ENCODE measurements around the gene GK2. TPM values are rescaled to one million over a fixed set of nuclear protein-coding genes. Genes with fewer than 3 reads are reported as not detected.

The GK2 gene
- total RNA-seq: not detected

DNA sequence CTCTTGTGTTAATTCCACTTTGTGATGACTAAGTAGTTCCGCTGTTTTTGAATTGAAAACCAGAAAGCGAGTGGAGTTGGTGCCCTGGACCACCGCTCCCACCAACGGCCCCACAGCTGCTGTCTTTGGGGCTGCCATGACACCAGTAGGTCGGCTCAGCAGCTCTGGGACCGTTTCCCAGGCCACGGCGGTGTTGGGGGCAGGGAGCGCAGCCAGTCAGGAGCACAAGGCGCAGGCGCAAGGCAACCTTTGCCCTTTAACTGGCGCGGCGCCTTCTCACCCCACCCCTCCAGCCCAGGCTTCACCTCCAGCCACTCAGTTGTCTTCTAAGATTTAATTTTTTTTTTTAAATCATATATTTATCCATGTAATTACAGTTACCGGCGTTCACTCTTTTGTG is at the start of gene GK2:
TSS of gene GK2 (minus strand) at position 166 of the 400 bp plus-strand sequence. CDS start at position 138, 28 bp downstream.
- no peaks in the 10 kb centered on the region for H3K9me3 Mint-ChIP-seq

DNA sequence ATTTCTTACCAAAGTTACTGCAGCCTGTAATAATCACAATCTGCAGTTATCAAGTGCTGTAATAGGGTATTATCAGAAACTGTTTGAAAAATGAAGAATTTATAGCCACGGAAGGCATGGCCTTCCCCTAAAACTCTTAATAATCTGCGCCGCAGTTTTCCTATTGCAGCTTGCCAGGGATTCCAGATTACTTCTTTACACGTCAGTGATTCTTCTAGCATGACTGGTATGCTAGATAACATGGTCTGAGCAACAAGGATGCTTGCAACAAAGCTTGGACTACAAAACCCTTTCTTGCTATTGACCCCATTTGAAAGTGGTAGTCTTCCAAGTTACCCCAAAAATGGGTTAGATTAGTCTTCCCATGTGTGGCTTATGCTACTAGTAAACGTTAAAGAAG is 47.2 kb upstream of the GK2 start:
- H3K4me3 Mint-ChIP-seq: no peak overlapping the region
- ChIA-PET POLR2A (no interaction called here), CTCF (no interaction called here)
- DNase-seq: no peak
- H3K9me3 Mint-ChIP-seq: no peaks in the 10 kb centered on the region
- no peaks in the 10 kb centered on the region for H3K27me3 Mint-ChIP-seq
- no peaks in the 10 kb centered on the region for H3K4me1 Mint-ChIP-seq (ENCODE audit: low read depth)
- intact Hi-C loops (cut with micrococcal nuclease): no loop called here
- H3K27ac Mint-ChIP-seq: no peak overlapping the region
- no peaks in the 10 kb centered on the region for H3K36me3 Mint-ChIP-seq

More for the DNA sequence above, at the start of gene GK2:
- H3K27ac Mint-ChIP-seq: no peak within 1 kb of the TSS
- no peak within 1 kb of the TSS for H3K4me3 Mint-ChIP-seq
- intact Hi-C loops (cut with micrococcal nuclease): no loop called here
- POLR2A ChIA-PET: no interaction called here
- peaks cover 3% of the 10 kb centered on the region for H3K27me3 Mint-ChIP-seq
- CTCF ChIA-PET: no interaction called here
- no peaks in the 10 kb centered on the region for H3K4me1 Mint-ChIP-seq (ENCODE audit: low read depth)
- DNase-seq: no peak
- H3K36me3 Mint-ChIP-seq: no peaks in the 10 kb centered on the region

DNA sequence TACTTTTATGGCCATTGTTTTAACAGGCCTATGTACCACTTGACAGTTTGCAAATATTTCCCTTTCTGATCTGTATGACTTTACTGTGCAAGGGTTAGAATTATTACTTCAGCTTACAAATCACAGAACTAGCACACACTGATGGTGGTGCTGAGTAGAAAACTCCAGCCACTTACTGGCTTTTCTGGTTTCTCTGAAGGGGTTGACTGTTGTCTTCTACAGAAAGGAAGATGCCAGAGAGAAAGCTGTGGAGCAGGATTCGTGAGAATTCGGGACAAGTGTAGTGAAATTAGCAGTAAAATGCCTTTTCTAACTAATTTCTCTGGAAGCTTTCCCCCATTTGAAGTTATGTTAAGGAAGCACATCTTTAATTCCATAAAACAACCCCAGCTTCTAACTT is 46.6 kb upstream of the GK2 start:
- CTCF ChIA-PET: no interaction called here
- Mint-ChIP-seq H3K27me3 (no peaks in the 10 kb centered on the region), H3K36me3 (no peaks in the 10 kb centered on the region), H3K27ac (no peak overlapping the region), H3K4me3 (no peak overlapping the region), H3K4me1 (ENCODE audit: low read depth) (no peaks in the 10 kb centered on the region), H3K9me3 (no peaks in the 10 kb centered on the region)
- DNase-seq: no peak
- POLR2A ChIA-PET: no interaction called here
- intact Hi-C loops (cut with micrococcal nuclease): no loop called here

GRCh38 chr4:79450053-79450452 is 42.0 kb upstream of the GK2 start:
- intact Hi-C loops (cut with micrococcal nuclease): no loop called here
- POLR2A ChIA-PET: no interaction called here
- H3K27me3 Mint-ChIP-seq: peaks cover 2% of the 10 kb centered on the region
- H3K27ac Mint-ChIP-seq: no peak overlapping the region
- no peak for DNase-seq
- CTCF ChIA-PET: no interaction called here
- H3K9me3 Mint-ChIP-seq: no peaks in the 10 kb centered on the region
- no peaks in the 10 kb centered on the region for H3K36me3 Mint-ChIP-seq
- H3K4me3 Mint-ChIP-seq: no peak overlapping the region
- H3K4me1 Mint-ChIP-seq (ENCODE audit: low read depth): no peaks in the 10 kb centered on the region

DNA sequence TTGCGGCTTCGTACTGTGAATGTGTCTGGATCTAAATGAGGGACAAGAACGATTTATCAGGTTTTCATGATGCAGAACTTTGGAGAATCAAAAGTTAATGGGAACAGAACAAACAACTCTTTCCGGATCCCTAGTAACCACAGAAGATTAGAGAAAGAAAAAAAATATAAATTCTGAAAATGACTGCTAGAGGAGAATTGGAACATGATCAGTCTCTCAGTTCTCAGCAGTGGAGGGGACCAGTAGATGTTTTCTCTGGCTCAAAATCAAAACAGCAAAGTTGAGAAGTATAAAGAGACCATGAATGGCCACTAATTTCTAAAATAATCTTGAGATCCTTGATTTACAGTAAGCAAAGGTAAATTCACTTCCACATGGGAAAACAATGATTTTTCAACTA is 38.1 kb upstream of the GK2 start:
- no peak overlapping the region for H3K4me3 Mint-ChIP-seq
- peaks cover 3% of the 10 kb centered on the region for H3K27me3 Mint-ChIP-seq
- intact Hi-C loops (cut with micrococcal nuclease): no loop called here
- ChIA-PET CTCF (no interaction called here), POLR2A (no interaction called here)
- DNase-seq: no peak
- no peaks in the 10 kb centered on the region for H3K9me3 Mint-ChIP-seq
- no peak overlapping the region for H3K27ac Mint-ChIP-seq
- no peaks in the 10 kb centered on the region for H3K4me1 Mint-ChIP-seq (ENCODE audit: low read depth)
- H3K36me3 Mint-ChIP-seq: no peaks in the 10 kb centered on the region

DNA sequence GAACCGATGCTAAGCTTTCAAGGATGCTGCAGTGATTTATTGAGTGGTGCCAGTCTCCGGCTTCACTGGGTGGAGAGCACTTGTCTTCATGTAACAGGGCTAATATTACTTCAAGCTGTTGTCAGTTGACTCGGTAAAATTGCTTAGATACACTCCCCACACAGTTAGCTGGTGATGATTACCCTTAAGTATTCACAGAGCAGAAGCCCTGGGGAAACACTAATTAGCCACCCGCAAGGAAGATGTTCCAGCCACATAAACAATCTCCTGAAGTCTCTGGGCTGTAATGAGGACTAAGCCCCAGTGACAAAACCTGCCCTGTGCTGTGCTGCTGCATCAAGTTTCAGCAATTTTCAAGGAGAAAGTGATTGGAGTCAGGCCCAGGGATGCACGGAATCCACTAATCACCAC is 37.3 kb upstream of the GK2 start:
- ChIA-PET CTCF (no interaction called here), POLR2A (no interaction called here)
- Mint-ChIP-seq H3K36me3 (no peaks in the 10 kb centered on the region), H3K4me3 (no peak overlapping the region), H3K4me1 (ENCODE audit: low read depth) (no peaks in the 10 kb centered on the region), H3K27ac (no peak overlapping the region), H3K27me3 (peaks cover 3% of the 10 kb centered on the region), H3K9me3 (no peaks in the 10 kb centered on the region)
- no peak for DNase-seq
- intact Hi-C loops (cut with micrococcal nuclease): no loop called here

DNA sequence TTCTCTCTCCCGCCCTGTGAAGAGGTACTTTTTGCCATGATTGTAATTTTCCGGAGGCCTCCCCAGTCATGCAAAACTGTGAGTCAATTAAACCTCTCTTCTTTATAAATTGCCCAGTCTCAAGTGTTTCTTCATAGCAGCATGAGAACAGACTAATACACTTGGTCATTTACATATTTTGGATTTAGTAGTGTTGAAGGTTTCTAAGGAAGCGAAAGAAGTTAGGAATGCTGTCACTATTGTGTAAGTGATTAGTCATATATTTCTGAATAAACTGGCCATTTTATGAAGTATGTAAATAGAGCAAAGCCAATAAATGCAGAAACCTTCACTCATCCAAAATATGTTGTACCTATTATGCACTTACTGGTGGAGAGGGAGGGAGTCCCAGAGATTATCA is 34.4 kb upstream of the GK2 start:
- no peak overlapping the region for H3K4me3 Mint-ChIP-seq
- peaks cover 3% of the 10 kb centered on the region for H3K27me3 Mint-ChIP-seq
- H3K27ac Mint-ChIP-seq: no peak overlapping the region
- DNase-seq: no peak
- CTCF ChIA-PET: no interaction called here
- no peaks in the 10 kb centered on the region for H3K9me3 Mint-ChIP-seq
- POLR2A ChIA-PET: no interaction called here
- H3K4me1 Mint-ChIP-seq (ENCODE audit: low read depth): no peaks in the 10 kb centered on the region
- intact Hi-C loops (cut with micrococcal nuclease): no loop called here
- no peaks in the 10 kb centered on the region for H3K36me3 Mint-ChIP-seq

GRCh38 chr4:79439489-79439888 is 31.5 kb upstream of the GK2 start:
- POLR2A ChIA-PET: no interaction called here
- CTCF ChIA-PET: no interaction called here

GRCh38 chr4:79431839-79432238 is 23.8 kb upstream of the GK2 start:
- no peaks in the 10 kb centered on the region for H3K9me3 Mint-ChIP-seq
- no peaks in the 10 kb centered on the region for H3K4me1 Mint-ChIP-seq (ENCODE audit: low read depth)
- POLR2A ChIA-PET: no interaction called here
- H3K36me3 Mint-ChIP-seq: no peaks in the 10 kb centered on the region
- intact Hi-C loops (cut with micrococcal nuclease): no loop called here
- no peaks in the 10 kb centered on the region for H3K27me3 Mint-ChIP-seq
- no peak for DNase-seq
- no peak overlapping the region for H3K27ac Mint-ChIP-seq
- CTCF ChIA-PET: no interaction called here
- no peak overlapping the region for H3K4me3 Mint-ChIP-seq

More at GRCh38 chr4:79439489-79439888, 31.5 kb upstream of the GK2 start:
- Mint-ChIP-seq H3K9me3 (no peaks in the 10 kb centered on the region), H3K4me3 (no peak overlapping the region), H3K27ac (no peak overlapping the region), H3K27me3 (peaks cover 1% of the 10 kb centered on the region), H3K4me1 (ENCODE audit: low read depth) (no peaks in the 10 kb centered on the region), H3K36me3 (no peaks in the 10 kb centered on the region)
- DNase-seq: no peak
- intact Hi-C loops (cut with micrococcal nuclease): no loop called here

- H3K4me3 Mint-ChIP-seq: no peak overlapping the region
- H3K36me3 Mint-ChIP-seq: no peaks in the 10 kb centered on the region
- H3K27me3 Mint-ChIP-seq: no peaks in the 10 kb centered on the region
- H3K27ac Mint-ChIP-seq: no peak overlapping the region
- ChIA-PET POLR2A (no interaction called here), CTCF (no interaction called here)
- H3K9me3 Mint-ChIP-seq: no peaks in the 10 kb centered on the region
- intact Hi-C loops (cut with micrococcal nuclease): no loop called here
- no peak for DNase-seq
- H3K4me1 Mint-ChIP-seq (ENCODE audit: low read depth): no peaks in the 10 kb centered on the region
Measured at GRCh38 chr4:79429113-79429903, 21.3 kb upstream of the GK2 start.

DNA sequence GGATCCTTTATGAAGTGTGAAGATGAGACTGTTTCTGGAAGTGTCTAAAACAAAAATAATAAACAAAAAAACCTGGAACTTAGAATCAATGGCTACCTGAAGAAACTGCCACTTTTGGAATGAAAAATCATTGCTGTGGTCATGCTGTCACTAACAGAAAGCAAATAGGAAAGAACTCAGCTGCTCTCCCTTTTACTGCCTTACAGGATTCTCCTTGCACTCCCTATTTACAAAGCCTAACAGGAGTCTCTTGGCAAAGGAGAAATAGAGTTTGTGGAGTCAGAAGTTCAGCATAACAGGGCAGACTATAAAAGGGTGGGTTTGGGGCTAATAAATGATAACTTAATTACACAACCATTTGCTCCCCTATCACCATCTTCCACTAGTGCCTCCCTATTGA is 19.0 kb upstream of the GK2 start:
- H3K4me3 Mint-ChIP-seq: no peak overlapping the region
- H3K4me1 Mint-ChIP-seq (ENCODE audit: low read depth): no peaks in the 10 kb centered on the region
- H3K36me3 Mint-ChIP-seq: no peaks in the 10 kb centered on the region

GRCh38 chr4:79425586-79425985 is 17.6 kb upstream of the GK2 start:
- CTCF ChIA-PET: no interaction called here
- intact Hi-C loops (cut with micrococcal nuclease): no loop called here
- no peaks in the 10 kb centered on the region for H3K9me3 Mint-ChIP-seq

More for the DNA sequence above, 19.0 kb upstream of the GK2 start:
- intact Hi-C loops (cut with micrococcal nuclease): no loop called here
- no peaks in the 10 kb centered on the region for H3K27me3 Mint-ChIP-seq
- no peak overlapping the region for H3K27ac Mint-ChIP-seq
- no peaks in the 10 kb centered on the region for H3K9me3 Mint-ChIP-seq
- ChIA-PET CTCF (no interaction called here), POLR2A (no interaction called here)
- no peak for DNase-seq

DNA sequence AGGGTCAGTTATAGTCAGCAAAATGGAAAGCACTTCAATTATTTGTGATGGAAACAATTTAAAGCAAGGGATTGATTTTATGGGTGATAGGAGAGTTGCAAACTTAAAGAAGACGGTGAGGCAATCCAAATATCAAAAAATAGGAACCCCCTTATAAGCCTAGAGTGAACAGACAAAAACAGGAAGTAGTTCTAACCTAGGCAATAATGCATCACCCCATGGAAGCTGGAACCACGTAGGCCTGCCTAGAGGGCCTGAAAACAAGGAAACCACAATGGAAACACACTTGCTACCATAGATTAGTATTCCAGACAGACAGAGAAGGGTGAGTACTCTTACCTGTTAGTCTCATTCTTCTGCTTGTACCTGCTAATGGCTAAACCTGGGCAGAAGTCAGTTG is 13.5 kb upstream of the GK2 start:
- CTCF ChIA-PET: no interaction called here
- DNase-seq: no peak
- intact Hi-C loops (cut with micrococcal nuclease): no loop called here
- POLR2A ChIA-PET: no interaction called here
- Mint-ChIP-seq H3K27ac (no peak overlapping the region), H3K4me1 (ENCODE audit: low read depth) (no peaks in the 10 kb centered on the region), H3K36me3 (no peaks in the 10 kb centered on the region), H3K27me3 (no peaks in the 10 kb centered on the region), H3K4me3 (no peak overlapping the region), H3K9me3 (peaks cover 3% of the 10 kb centered on the region)

More at GRCh38 chr4:79425586-79425985, 17.6 kb upstream of the GK2 start:
- Mint-ChIP-seq H3K27ac (no peak overlapping the region), H3K36me3 (no peaks in the 10 kb centered on the region), H3K4me1 (ENCODE audit: low read depth) (no peaks in the 10 kb centered on the region), H3K4me3 (no peak overlapping the region), H3K27me3 (no peaks in the 10 kb centered on the region)
- no peak for DNase-seq
- POLR2A ChIA-PET: no interaction called here

Data from activated CD4-positive, alpha-beta memory T cell treated with anti-CD3 and anti-CD28 coated beads for 36 hours (primary cell).